Keratinocyte (primary cell): ENCODE measurements around the gene NT5DC1. TPM values are rescaled to one million over a fixed set of nuclear protein-coding genes. Genes with fewer than 3 reads are reported as not detected.

Experiments
- DNase-seq: peaks from one replicate; pipeline ENCODE4 v3.0.0-alpha.2; 2011; ENCODE audit warnings: low read depth, missing footprints, low spot score
- FAIRE-seq: peaks from 2 replicates; lab custom pipeline; 2011; peaks lifted over from hg19 to GRCh38; lab: Jason Lieb, UNC
- H2AFZ ChIP-seq: 2 replicates; pipeline ENCODE4 v1.6.0; 2012; ENCODE audit warnings: low read length, control low read depth, inconsistent platforms; ENCODE audit not compliant: control insufficient read depth
- H3K27ac ChIP-seq: 2 replicates; pipeline ENCODE4 v1.5.1; 2011; ENCODE audit warnings: low read length; ENCODE audit not compliant: control insufficient read depth, insufficient read depth
- H3K27me3 ChIP-seq: 3 replicates; pipeline ENCODE4 v1.6.0; 2011; ENCODE audit warnings: low read length; ENCODE audit not compliant: control insufficient read depth, insufficient read depth; ENCODE audit errors: extremely low read depth
- H3K36me3 ChIP-seq, 2 experiments: 2 replicates in 1 of 2; 3 replicates in 1 of 2; pipeline ENCODE4 v1.5.1; 2011; ENCODE audit warnings: low read length in 2 of 2, mild to moderate bottlenecking in 1 of 2; ENCODE audit not compliant: control insufficient read depth in 2 of 2, insufficient read depth in 2 of 2; ENCODE audit errors: extremely low read depth in 1 of 2
- H3K4me1 ChIP-seq: 3 replicates; pipeline ENCODE4 v1.5.1; 2011; ENCODE audit warnings: low read length; ENCODE audit not compliant: control insufficient read depth, insufficient read depth; ENCODE audit errors: extremely low read depth
- H3K4me2 ChIP-seq: 3 replicates; pipeline ENCODE4 v1.6.0; 2011; ENCODE audit warnings: low read depth, low read length; ENCODE audit not compliant: control insufficient read depth, insufficient read depth; ENCODE audit errors: extremely low read depth
- H3K4me3 ChIP-seq, 3 experiments: fragments of 200-600 bp in 1 of 3; sonication (generic) in 1 of 3; 2 replicates in 2 of 3; 3 replicates in 1 of 3; pipeline ENCODE4 v1.5.1; 2011 to 2016; ENCODE audit warnings: low read length in 3 of 3, mild to moderate bottlenecking in 3 of 3, control low read depth in 2 of 3, inconsistent platforms in 1 of 3, low read depth in 1 of 3, mixed read lengths in 1 of 3, mixed run types in 1 of 3, moderate library complexity in 1 of 3; ENCODE audit not compliant: control insufficient read depth in 2 of 3, insufficient read depth in 2 of 3; ENCODE audit errors: extremely low read depth in 1 of 3
- H3K79me2 ChIP-seq: 2 replicates; pipeline ENCODE4 v1.6.0; 2012; ENCODE audit warnings: low read length; ENCODE audit not compliant: control insufficient read depth, insufficient read depth
- H3K9ac ChIP-seq: 3 replicates; pipeline ENCODE4 v1.6.0; 2011; ENCODE audit warnings: low read length; ENCODE audit not compliant: control insufficient read depth, insufficient read depth; ENCODE audit errors: extremely low read depth
- H3K9me1 ChIP-seq: 3 replicates; pipeline ENCODE4 v1.6.0; 2011; ENCODE audit warnings: low read length; ENCODE audit not compliant: control insufficient read depth, insufficient read depth; ENCODE audit errors: extremely low read depth
- H3K9me3 ChIP-seq: 2 replicates; pipeline ENCODE4 v1.5.1; 2012; ENCODE audit warnings: low read depth, low read length; ENCODE audit not compliant: control insufficient read depth
- H4K20me1 ChIP-seq: 3 replicates; pipeline ENCODE4 v1.6.0; 2011; ENCODE audit warnings: low read length; ENCODE audit not compliant: control insufficient read depth, insufficient read depth; ENCODE audit errors: extremely low read depth
- EZH2 ChIP-seq: IDR thresholded peaks from one replicate; pipeline ENCODE4 v1.6.1; 2012; ENCODE audit warnings: inconsistent platforms, mild to moderate bottlenecking, low read length, moderate library complexity
- dilution Hi-C: fragments of 300-500 bp; cut with MboI; formaldehyde crosslinking; loops from one replicate; pipeline ENCODE4 v1.7.0; 2020; ENCODE audit warnings: low sequenced_read_pairs; ENCODE audit not compliant: extremely low pct_ligation_motif_present
- polyA plus RNA-seq, 5 experiments: library from polyadenylated mRNA; depleted of rRNA in 3 of 5; stranded (reverse) in 3 of 5; stranded (forward) in 1 of 5; unstranded in 1 of 5; fragments of >200 nt; gene quantifications; 1 replicate in 1 of 5; 2 replicates in 3 of 5; 3 replicates in 1 of 5; pipeline versions ENCODE4 v1.2.1 to v1.2.3, GENCODE V29; 2011 to 2012; ENCODE audit warnings: missing spikeins in 2 of 5, low read depth in 1 of 5, low replicate concordance in 1 of 5
- TF ChIP-seq, protein P1 (sequence below), 3 experiments: IDR thresholded peaks in 1 of 3; conservative IDR thresholded peaks in 1 of 3; optimal IDR thresholded peaks in 1 of 3; 2 replicates in 2 of 3; 3 replicates in 1 of 3; pipeline versions ENCODE3 to v1.5.1; 2011; ENCODE audit warnings: low read length in 3 of 3, mild to moderate bottlenecking in 3 of 3, moderate library complexity in 2 of 3, control low read depth in 1 of 3, inconsistent platforms in 1 of 3; ENCODE audit not compliant: insufficient read depth in 2 of 3; ENCODE audit errors: extremely low read depth in 1 of 3

Gene NT5DC1
- polyA plus RNA-seq, 1 donor (not counting 4 experiments of a cell fraction or from before 2014, with no cell fraction given) = 31.2 TPM

- Histone ChIP-seq H3K36me3 (peaks cover 0 to 4% of the 10 kb centered on the region in 2 experiments), H3K9ac (no peak overlapping the region), H4K20me1 (no peaks in the 10 kb centered on the region), H3K4me2 (no peak overlapping the region), H3K4me1 (no peaks in the 10 kb centered on the region), H2AFZ (no peak overlapping the region), H3K9me1 (no peaks in the 10 kb centered on the region), H3K4me3 (no peak overlapping the region), H3K27ac (no peak overlapping the region), H3K9me3 (no peaks in the 10 kb centered on the region), H3K27me3 (no peaks in the 10 kb centered on the region), H3K79me2 (no peaks in the 10 kb centered on the region)
- dilution Hi-C loops = no loop called here
- no peak for TF ChIP-seq EZH2
- TF ChIP-seq, protein P1, sequence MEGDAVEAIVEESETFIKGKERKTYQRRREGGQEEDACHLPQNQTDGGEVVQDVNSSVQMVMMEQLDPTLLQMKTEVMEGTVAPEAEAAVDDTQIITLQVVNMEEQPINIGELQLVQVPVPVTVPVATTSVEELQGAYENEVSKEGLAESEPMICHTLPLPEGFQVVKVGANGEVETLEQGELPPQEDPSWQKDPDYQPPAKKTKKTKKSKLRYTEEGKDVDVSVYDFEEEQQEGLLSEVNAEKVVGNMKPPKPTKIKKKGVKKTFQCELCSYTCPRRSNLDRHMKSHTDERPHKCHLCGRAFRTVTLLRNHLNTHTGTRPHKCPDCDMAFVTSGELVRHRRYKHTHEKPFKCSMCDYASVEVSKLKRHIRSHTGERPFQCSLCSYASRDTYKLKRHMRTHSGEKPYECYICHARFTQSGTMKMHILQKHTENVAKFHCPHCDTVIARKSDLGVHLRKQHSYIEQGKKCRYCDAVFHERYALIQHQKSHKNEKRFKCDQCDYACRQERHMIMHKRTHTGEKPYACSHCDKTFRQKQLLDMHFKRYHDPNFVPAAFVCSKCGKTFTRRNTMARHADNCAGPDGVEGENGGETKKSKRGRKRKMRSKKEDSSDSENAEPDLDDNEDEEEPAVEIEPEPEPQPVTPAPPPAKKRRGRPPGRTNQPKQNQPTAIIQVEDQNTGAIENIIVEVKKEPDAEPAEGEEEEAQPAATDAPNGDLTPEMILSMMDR (optimal IDR thresholded peaks at IDR 0.05 in 1 of 3, IDR thresholded peaks at IDR 0.05 in 1 of 3, conservative IDR thresholded peaks at IDR 0.05 in 1 of 3; ENCODE audit: extremely low read depth in 1 of 3, insufficient read depth in 2 of 3, low read length in 3 of 3) = no peak
- no peak for DNase-seq
- peak; percentile 39 for FAIRE-seq
Measured at GRCh38 chr6:116221067-116221466, 120.4 kb downstream of the NT5DC1 start.

DNA sequence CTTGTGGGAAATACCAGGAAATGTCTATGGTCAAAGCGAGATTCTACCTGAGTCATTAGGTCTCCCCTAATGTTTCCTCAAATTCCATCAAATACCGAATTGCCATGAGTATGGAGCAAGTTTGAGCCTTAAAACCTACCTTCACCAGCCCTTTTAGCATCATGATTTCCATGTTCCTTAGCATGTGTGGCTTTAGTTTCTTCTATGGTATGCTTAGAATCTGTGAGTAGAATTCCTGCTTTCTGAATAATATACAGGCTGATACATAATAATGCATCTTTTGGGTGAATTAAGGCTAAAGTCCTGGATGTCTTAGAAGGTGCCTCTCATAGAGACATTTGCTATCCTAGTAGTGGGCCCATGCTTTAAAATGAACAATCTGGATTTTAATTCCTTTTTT is 121.3 kb downstream of the NT5DC1 start:
- no peaks in the 10 kb centered on the region for H4K20me1 ChIP-seq
- no peak overlapping the region for H3K27ac ChIP-seq
- DNase-seq (no peak), FAIRE-seq (no peak)
- no peaks in the 10 kb centered on the region for H3K9me3 ChIP-seq
- no peaks in the 10 kb centered on the region for H3K9me1 ChIP-seq
- no peak overlapping the region for H3K4me3 ChIP-seq
- H3K79me2 ChIP-seq = no peaks in the 10 kb centered on the region
- H2AFZ ChIP-seq = no peak overlapping the region
- dilution Hi-C loops = no loop called here
- H3K4me1 ChIP-seq = no peaks in the 10 kb centered on the region
- no peaks in the 10 kb centered on the region for H3K27me3 ChIP-seq
- peaks cover 0 to 4% of the 10 kb centered on the region in 2 experiments for H3K36me3 ChIP-seq
- TF ChIP-seq, protein P1 (optimal IDR thresholded peaks at IDR 0.05 in 1 of 3, IDR thresholded peaks at IDR 0.05 in 1 of 3, conservative IDR thresholded peaks at IDR 0.05 in 1 of 3; ENCODE audit: extremely low read depth in 1 of 3, insufficient read depth in 2 of 3, low read length in 3 of 3) = no peak
- TF ChIP-seq EZH2 = no peak
- no peak overlapping the region for H3K9ac ChIP-seq
- no peak overlapping the region for H3K4me2 ChIP-seq
